ENCODE results near the gene UPP1. TPM values are rescaled to one million over a fixed set of nuclear protein-coding genes. Genes with fewer than 3 reads are reported as not detected.

Gene UPP1
- total and polyA plus RNA-seq, 10 of the 15 experiments (the other 5 are each of a cell fraction or from before 2014, with no cell fraction given): 0.93 to 7.9 (median 3.8) TPM

DNA sequence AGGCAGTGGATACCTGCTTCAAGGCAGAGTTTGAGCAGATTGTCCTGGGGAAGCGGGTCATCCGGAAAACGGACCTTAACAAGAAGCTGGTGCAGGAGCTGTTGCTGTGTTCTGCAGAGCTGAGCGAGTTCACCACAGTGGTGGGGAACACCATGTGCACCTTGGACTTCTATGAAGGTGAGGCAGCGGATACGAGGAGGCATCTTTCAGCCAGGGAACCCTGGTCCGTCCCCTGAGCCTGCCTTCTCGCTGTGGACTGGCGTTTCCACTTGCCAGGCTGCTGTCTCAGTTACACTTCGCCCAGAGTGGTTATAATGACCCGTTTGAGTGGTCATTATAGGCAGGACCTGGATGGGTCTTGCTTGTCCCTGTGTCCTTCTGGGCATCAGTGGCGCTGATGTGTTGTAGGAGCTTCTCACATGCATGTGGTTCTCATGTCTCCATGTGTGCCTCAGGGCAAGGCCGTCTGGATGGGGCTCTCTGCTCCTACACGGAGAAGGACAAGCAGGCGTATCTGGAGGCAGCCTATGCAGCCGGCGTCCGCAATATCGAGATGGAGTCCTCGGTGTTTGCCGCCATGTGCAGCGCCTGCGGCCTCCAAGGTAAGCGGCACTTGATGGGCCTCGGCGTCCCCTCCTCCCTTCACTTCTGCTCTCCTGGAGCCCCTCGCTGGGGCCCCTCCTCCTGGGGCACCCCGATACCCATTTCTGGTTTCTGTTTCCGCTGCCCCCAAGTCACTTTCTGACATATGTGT, 18.0 kb downstream of the UPP1 start:
- Histone ChIP-seq H3K9me3 (replicated peaks; ENCODE audit: control insufficient read depth, insufficient read depth, low read length) (no peaks in the 10 kb centered on the region), H3K36me3 (ENCODE audit: control insufficient read depth in 2 of 2, insufficient read depth in 2 of 2, low read length in 1 of 2) (no peaks in the 10 kb centered on the region), H3K4me2 (ENCODE audit: control insufficient read depth, insufficient read depth) (no peak overlapping the region), H3K79me2 (ENCODE audit: control insufficient read depth, insufficient read depth, low read length) (no peaks in the 10 kb centered on the region), H3K4me3 (no peak overlapping the region), H4K20me1 (ENCODE audit: control insufficient read depth, insufficient read depth) (no peaks in the 10 kb centered on the region), H3K9ac (ENCODE audit: control insufficient read depth, insufficient read depth, low read length) (no peak overlapping the region), H3K4me1 (ENCODE audit: control insufficient read depth, insufficient read depth, low read length) (no peaks in the 10 kb centered on the region), H2AFZ (ENCODE audit: control insufficient read depth, low read depth, low read length) (no peak overlapping the region), H3K27me3 (replicated peaks in 1 of 2; ENCODE audit: control insufficient read depth in 2 of 2, insufficient read depth in 2 of 2, low read length in 1 of 2) (no peaks in the 10 kb centered on the region), H3K27ac (ENCODE audit: control insufficient read depth, insufficient read depth) (no peak overlapping the region)
- ATAC-seq (no peak), FAIRE-seq (no peak), DNase-seq (ENCODE audit: low read depth, low spot score) (no peak)
- ChIA-PET POLR2A (no interaction called here), SMC1A (ENCODE audit: uncharacterized antibody, unreplicated experiment) (interaction anchor here (1.0 kb wide), 1 partner anchor 162 kb away, joined by 3 read pairs; no protein-coding TSS in a partner anchor), RAD21 (ENCODE audit: unreplicated experiment) (interaction anchor here (3.9 to 7.0 kb wide), 2 partner anchors 115 to 162 kb away, joined by 53 to 79 read pairs; no protein-coding TSS in a partner anchor), CTCF (interaction anchor here (2.9 to 11.4 kb wide), 4 partner anchors 21 to 162 kb away, joined by 8 to 210 read pairs (median 62); partner anchors contain the start of gene UPP1)
- in situ Hi-C loops (cut with MboI): loop anchor here (5.0 kb wide), 1 partner anchor 115 kb away; no protein-coding TSS in a partner anchor
- WGBS (ENCODE audit: insufficient coverage, insufficient replicate concordance, low lambda C conversion rate, missing lambda C conversion rate): 89% methylated on average over 29 of the region's 29 CpGs
- intact Hi-C loops (cut with micrococcal nuclease; ENCODE audit: unreplicated experiment): no loop called here
- BruUV-seq (replicated peaks): no TSS peak
- no peak for TF ChIP-seq ESRRA (IDR thresholded peaks at IDR 0.05; ENCODE audit: low read length)
- TF ChIP-seq, protein P1, sequence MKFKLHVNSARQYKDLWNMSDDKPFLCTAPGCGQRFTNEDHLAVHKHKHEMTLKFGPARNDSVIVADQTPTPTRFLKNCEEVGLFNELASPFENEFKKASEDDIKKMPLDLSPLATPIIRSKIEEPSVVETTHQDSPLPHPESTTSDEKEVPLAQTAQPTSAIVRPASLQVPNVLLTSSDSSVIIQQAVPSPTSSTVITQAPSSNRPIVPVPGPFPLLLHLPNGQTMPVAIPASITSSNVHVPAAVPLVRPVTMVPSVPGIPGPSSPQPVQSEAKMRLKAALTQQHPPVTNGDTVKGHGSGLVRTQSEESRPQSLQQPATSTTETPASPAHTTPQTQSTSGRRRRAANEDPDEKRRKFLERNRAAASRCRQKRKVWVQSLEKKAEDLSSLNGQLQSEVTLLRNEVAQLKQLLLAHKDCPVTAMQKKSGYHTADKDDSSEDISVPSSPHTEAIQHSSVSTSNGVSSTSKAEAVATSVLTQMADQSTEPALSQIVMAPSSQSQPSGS (IDR thresholded peaks at IDR 0.05; ENCODE audit: low read length): no peak
- no peak for TF ChIP-seq PBX3 (IDR thresholded peaks at IDR 0.05; ENCODE audit: insufficient replicate concordance, low read depth, low read length)
- no peak for TF ChIP-seq PRDM15 (CRISPR knock-in tag; IDR thresholded peaks at IDR 0.05)
- TF ChIP-seq MTA3 (IDR thresholded peaks at IDR 0.05; ENCODE audit: borderline replicate concordance, low read length): no peak
- TF ChIP-seq CREM (IDR thresholded peaks at IDR 0.05; ENCODE audit: low read depth): no peak
- TF ChIP-seq CHD1 (IDR thresholded peaks at IDR 0.05; ENCODE audit: low read depth, low read length): no peak
- no peak for TF ChIP-seq ATF7 (IDR thresholded peaks at IDR 0.05; ENCODE audit: low read depth)
- no peak for TF ChIP-seq ZNF622 (IDR thresholded peaks at IDR 0.05)
- TF ChIP-seq ZNF592 (IDR thresholded peaks at IDR 0.05): no peak
- no peak for TF ChIP-seq SMARCA5 (IDR thresholded peaks at IDR 0.05)
- TF ChIP-seq JUNB (IDR thresholded peaks at IDR 0.05): no peak
